Esophagus squamous epithelium (tissue), 4 donors: Measurements from ENCODE around the gene NDUFS3.

ENCODE experiments used
- CTCF ChIP-seq, 6 experiments: fragments of 450-650 bp in 4 of 6; fragments of 200-600 bp in 2 of 6; sonication (generic) in 2 of 6; IDR thresholded peaks; one replicate each; pipeline ENCODE4 v1.5.1; 2016 to 2019; ENCODE audit warnings: antibody characterized with exemption in 6 of 6, mild to moderate bottlenecking in 4 of 6, moderate library complexity in 4 of 6
- POLR2A ChIP-seq, 4 donors: fragments of 450-650 bp; IDR thresholded peaks; one replicate each; pipeline ENCODE4 v1.6.1; 2017; ENCODE audit warnings: antibody characterized with exemption in 4 of 4, mild to moderate bottlenecking in 4 of 4, moderate library complexity in 3 of 4

GRCh38 chr11:47631473-47631872 is 52.6 kb downstream of the NDUFS3 start:
- TF ChIP-seq CTCF (IDR thresholded peaks at IDR 0.05) (no peak), POLR2A (IDR thresholded peaks at IDR 0.05) (no peak)
